WI38 (cell line): ENCODE results near the gene IWS1.

Experiments used
- H3K4me3 ChIP-seq: 2 replicates; pipeline ENCODE4 v1.5.1; 2011; ENCODE audit warnings: low read depth, mild to moderate bottlenecking, control low read depth, low read length
- CTCF ChIP-seq: IDR thresholded peaks from 2 replicates; pipeline ENCODE4 v1.5.1; 2012; ENCODE audit warnings: low read depth, mild to moderate bottlenecking, control low read depth, low read length

The IWS1 gene

DNA sequence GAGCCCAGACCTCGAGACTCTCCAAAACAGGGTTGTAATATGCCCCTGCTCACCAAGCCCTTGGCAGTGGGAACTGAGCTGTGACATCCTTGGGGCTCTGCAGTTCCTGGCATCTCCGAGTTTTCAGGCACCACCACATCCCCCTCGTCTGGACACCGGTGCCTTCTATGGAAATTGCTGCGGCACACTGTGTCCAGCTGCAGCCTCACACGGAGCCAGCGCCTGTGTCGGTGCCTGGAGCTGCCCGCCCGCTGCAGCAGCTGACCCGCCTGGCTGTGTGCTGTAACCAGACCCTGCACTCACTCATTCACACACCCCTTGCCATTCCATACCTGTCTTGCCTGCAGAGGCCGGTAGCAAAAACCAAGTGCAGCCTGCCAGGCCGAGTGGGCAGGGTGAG lies 11.8 kb downstream of the IWS1 start:
- TF ChIP-seq CTCF, result no peak
- H3K4me3 ChIP-seq, result no peak overlapping the region

DNA sequence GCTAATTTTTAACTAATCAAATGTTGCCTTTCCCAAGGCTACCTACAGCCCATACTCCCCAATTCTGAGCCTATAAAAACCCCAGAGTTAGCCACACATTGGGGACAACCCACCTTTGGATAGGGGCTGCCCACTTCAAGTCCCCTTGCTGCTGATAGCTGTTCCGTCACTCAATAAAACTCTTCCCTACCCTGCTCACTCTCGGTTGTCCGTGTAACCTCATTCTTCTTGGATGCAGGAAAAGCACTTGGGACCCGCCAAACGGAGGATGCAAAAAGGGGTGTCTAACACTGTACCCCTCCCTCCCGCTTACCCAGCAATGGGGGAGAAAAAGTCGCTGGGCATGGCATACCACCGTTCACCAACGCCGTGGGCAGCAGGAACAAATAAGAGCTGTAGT lies 12.2 kb downstream of the IWS1 start:
- no peak for TF ChIP-seq CTCF

GRCh38 chr2:127512362-127512761 lies 13.9 kb downstream of the IWS1 start:
- no peak for TF ChIP-seq CTCF
- H3K4me3 ChIP-seq, result no peak overlapping the region

More for the DNA sequence above, 12.2 kb downstream of the IWS1 start:
- H3K4me3 ChIP-seq, result no peak overlapping the region

DNA sequence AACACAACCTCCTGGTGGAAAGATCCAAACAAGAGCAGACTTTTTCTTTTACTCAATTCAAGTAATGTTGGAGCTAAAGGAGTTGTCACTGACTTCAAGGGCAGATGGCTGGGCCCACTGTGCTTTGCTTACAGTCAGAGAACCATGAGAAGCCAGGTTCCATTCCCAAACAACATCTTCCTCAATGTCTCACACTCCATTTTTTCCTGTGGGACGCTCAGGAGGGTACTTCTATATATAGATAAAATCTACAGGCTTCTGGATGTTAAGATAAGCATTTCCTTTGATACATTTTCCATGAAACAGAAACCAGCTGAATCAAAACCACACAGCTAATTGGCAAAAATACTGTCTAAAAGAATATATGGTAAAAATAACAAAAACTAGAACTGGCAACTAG lies 14.4 kb downstream of the IWS1 start:
- no peak for TF ChIP-seq CTCF
- H3K4me3 ChIP-seq, result no peak overlapping the region

DNA sequence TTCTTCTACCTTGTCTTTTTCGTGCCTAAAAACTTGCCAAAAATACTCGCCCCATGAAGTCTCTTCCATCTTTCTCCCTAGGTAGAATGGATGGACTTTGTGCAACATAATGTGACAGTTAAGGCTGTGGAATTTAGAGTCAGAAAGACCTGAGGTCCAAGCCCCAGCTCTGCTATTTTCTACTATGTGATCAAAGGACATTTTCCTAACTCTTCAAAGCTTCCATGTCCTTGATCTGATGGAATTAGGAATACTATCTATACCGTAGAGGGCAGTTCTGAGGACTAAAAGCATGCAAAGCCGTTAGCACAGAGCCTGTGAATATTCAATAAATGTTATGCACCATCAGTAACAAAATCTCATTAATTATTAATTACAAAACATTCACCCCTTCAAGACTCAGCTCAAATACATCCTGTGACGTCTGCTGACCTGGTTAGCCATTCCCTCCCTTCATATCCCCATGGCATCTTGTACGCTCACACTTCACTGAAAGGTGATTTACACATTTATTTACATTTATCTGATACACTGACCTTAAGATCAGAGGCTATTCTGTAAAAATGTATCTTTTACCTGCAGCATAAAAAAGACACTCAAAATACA lies 15.1 kb downstream of the IWS1 start:
- no peak overlapping the region for H3K4me3 ChIP-seq
- TF ChIP-seq CTCF, result no peak

- no peak overlapping the region for H3K4me3 ChIP-seq
- TF ChIP-seq CTCF, result no peak
These were observed 16.2 kb downstream of the IWS1 start for GRCh38 chr2:127510073-127510472.

DNA sequence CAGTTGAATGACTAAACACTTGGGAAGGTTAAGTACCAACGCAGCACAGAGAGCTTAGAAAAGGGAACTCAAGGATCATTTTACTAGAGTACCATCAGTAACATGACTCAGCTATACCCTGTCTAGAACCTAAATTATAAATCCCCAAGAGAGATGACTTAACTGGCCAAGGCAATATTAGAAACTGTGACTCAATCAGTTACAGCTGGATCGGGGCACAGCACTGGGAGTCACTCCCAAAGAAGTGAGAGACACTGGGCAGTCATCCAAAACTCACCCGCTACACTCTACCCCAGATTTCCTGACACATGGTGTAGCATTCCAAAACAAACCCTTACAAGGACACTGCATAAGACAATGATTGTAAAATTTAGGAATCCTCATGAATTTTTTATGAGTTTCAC lies 17.7 kb downstream of the IWS1 start:
- no peak overlapping the region for H3K4me3 ChIP-seq
- no peak for TF ChIP-seq CTCF
